GM23338 (cell line): ENCODE measurements around the gene PCSK5.

Experiments used
- CREB1 ChIP-seq: fragments of 250-450 bp; sonication (Bioruptor Pico); IDR thresholded peaks from 2 replicates; pipeline ENCODE4 v1.5.0; 2020; ENCODE audit warnings: low read depth, mild to moderate bottlenecking, moderate library complexity
- CTCF ChIP-seq, 2 experiments: fragments of 200-600 bp in 1 of 2; sonication (generic) in 1 of 2; conservative IDR thresholded peaks; 2 replicates each; pipeline versions ENCODE4 v1.5.1 to v1.6.1; 2016 to 2017; ENCODE audit warnings: antibody characterized with exemption in 2 of 2, low read depth in 2 of 2, mild to moderate bottlenecking in 2 of 2, moderate library complexity in 1 of 2
- ETS1 ChIP-seq: IDR thresholded peaks from 2 replicates; pipeline ENCODE4 v1.6.1; 2016; ENCODE audit warnings: antibody characterized with exemption
- EZH2 ChIP-seq: fragments of 200-600 bp; sonication (generic); IDR thresholded peaks from one replicate; pipeline ENCODE4 v1.8.0; 2017; ENCODE audit warnings: antibody characterized with exemption, mild to moderate bottlenecking, low read depth; ENCODE audit not compliant: unreplicated experiment
- EZH2phosphoT487 ChIP-seq: fragments of 200-600 bp; sonication (generic); IDR thresholded peaks from one replicate; pipeline ENCODE4 v1.8.1; 2018; ENCODE audit warnings: antibody characterized with exemption; ENCODE audit not compliant: unreplicated experiment
- JUNB ChIP-seq: IDR thresholded peaks from one replicate; pipeline ENCODE4 v1.6.1; 2016; ENCODE audit warnings: antibody characterized with exemption; ENCODE audit not compliant: unreplicated experiment
- NANOG ChIP-seq: IDR thresholded peaks from 2 replicates; pipeline ENCODE4 v1.6.1; 2016; ENCODE audit warnings: antibody characterized with exemption, borderline replicate concordance
- POLR2AphosphoS5 ChIP-seq: IDR thresholded peaks from 2 replicates; pipeline ENCODE4 v1.6.1; 2016; ENCODE audit warnings: antibody characterized with exemption, low read depth
- ZNF331 ChIP-seq: fragments of 250-450 bp; sonication (Bioruptor Pico); IDR thresholded peaks from 2 replicates; pipeline ENCODE4 v1.5.0; 2020; ENCODE audit warnings: low read depth, mild to moderate bottlenecking, moderate library complexity
- TF ChIP-seq, protein P1 (sequence below): IDR thresholded peaks from one replicate; pipeline ENCODE4 v1.6.1; 2018; ENCODE audit warnings: antibody characterized with exemption; ENCODE audit not compliant: unreplicated experiment

DNA sequence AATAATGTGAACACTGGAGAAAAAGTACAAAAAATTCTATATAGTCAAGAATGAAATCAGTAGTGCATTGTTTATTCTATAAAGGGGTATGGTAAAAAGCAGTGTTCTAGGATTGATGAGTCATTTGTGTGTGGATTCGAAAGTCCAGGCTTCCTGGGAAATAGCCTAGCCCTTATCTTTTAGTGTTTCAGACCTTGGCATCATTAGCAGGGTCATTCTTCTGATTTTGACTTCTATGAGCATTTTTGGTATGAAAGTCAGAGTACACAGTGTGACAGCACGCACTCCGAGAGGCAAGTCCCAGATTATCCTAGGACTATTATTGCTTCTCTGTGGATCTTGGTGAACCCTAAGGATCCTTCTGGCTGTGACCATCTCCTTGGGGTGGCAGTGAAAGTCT is 16.9 kb downstream of the PCSK5 start:
- TF ChIP-seq POLR2AphosphoS5 (no peak), CTCF (conservative IDR thresholded peaks at IDR 0.05; ENCODE audit: low read depth in 2 of 2) (no peak), EZH2phosphoT487 (no peak), EZH2 (no peak), ETS1 (no peak), ZNF331 (no peak), CREB1 (no peak), NANOG (no peak), JUNB (no peak)
- TF ChIP-seq, protein P1, sequence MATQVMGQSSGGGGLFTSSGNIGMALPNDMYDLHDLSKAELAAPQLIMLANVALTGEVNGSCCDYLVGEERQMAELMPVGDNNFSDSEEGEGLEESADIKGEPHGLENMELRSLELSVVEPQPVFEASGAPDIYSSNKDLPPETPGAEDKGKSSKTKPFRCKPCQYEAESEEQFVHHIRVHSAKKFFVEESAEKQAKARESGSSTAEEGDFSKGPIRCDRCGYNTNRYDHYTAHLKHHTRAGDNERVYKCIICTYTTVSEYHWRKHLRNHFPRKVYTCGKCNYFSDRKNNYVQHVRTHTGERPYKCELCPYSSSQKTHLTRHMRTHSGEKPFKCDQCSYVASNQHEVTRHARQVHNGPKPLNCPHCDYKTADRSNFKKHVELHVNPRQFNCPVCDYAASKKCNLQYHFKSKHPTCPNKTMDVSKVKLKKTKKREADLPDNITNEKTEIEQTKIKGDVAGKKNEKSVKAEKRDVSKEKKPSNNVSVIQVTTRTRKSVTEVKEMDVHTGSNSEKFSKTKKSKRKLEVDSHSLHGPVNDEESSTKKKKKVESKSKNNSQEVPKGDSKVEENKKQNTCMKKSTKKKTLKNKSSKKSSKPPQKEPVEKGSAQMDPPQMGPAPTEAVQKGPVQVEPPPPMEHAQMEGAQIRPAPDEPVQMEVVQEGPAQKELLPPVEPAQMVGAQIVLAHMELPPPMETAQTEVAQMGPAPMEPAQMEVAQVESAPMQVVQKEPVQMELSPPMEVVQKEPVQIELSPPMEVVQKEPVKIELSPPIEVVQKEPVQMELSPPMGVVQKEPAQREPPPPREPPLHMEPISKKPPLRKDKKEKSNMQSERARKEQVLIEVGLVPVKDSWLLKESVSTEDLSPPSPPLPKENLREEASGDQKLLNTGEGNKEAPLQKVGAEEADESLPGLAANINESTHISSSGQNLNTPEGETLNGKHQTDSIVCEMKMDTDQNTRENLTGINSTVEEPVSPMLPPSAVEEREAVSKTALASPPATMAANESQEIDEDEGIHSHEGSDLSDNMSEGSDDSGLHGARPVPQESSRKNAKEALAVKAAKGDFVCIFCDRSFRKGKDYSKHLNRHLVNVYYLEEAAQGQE: no peak
